Inferior parietal cortex (tissue), 1 donor: ENCODE measurements around the gene RHOC.

Experiments used
- DNase-seq: peaks from one replicate; pipeline ENCODE4 v3.0.0-alpha.2; 2016; ENCODE audit errors: extremely low spot score

Gene RHOC

DNA sequence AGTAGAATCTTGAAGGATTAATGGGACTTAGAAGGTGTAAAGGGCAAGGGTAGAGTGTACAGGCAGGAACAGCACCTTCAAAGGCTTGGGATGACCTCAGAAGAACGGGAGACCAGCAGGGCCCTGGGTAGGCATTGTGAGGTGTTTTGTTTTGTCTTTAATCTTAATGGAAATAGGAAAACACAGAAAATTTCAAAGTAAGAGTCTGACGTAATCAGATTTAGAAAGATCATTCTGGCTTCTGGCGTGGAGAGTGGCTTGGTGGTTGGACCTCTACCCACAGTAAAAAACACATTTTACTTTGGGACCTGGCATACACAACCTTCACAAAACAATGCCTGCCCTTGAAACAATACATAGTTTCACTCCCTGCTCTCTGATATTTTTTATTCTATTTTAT is 28.3 kb downstream of the RHOC start:
- DNase-seq = no peak

DNA sequence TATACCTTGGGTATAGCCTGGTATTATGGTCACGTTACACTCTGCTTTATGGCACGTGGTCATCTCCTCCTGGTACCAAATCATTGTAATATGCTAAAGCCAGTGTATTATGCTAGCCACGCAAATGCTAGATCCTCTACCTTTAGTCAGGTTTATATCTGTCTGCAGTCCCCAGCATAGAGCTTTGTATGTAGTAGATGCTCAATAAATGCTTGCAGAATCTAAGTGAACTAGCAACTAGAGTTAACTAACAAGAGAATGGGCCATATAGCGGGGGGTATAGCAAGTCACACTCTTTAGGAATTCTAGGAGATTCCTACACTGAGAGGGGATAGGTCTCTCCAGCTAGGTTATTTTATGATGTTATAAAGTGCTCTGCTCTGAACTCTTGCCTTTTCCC is 29.4 kb downstream of the RHOC start:
- no peak for DNase-seq

DNA sequence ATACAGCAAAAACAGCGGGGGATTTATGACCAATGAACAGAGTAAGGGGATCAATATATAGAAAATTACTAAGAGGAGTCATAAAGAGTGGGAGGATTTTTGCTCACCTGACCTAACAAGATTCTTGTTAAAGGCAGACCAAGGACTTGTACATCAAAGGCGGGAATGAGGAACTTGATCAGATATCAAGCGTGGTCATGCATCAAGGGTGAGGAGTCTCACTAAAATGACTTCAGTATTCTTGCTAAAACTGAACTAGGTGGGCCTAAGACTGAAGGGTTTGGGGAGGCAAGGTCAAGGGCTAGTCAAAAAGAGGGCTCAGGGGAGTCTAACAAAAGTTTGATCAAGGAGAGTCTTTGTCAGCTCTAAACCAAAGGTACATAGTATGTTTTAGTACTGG is 30.4 kb downstream of the RHOC start:
- DNase-seq = no peak

DNA sequence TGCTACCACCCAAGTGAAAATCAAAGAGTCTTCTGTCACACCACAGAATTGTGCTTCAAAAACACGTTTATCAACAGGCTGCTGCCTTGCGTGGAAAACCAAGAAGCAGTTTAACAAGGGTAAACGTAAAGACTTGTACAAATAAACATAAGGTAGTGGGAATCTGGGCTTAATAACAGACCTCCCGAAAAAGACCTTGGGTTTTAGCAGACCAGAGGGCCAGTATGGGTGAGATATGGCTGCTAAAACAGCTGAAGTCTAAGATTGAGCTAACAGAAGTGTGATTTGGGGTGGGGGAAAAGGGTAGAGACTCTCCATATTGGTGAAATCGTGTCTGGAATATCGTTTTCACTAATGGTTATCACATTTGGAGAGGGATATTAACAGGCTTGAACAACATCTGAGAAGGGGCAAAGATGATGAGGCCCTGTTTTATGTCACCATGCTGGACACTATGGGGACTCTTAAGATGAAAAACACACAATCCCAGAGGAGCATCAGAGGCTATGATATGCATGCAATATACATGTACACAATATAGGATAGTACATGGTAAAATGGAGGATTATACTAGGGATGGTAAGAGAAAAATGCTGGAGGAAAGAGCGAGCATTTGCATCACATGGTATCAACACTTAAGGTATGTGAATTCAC is 31.1 kb downstream of the RHOC start:
- DNase-seq = no peak

DNA sequence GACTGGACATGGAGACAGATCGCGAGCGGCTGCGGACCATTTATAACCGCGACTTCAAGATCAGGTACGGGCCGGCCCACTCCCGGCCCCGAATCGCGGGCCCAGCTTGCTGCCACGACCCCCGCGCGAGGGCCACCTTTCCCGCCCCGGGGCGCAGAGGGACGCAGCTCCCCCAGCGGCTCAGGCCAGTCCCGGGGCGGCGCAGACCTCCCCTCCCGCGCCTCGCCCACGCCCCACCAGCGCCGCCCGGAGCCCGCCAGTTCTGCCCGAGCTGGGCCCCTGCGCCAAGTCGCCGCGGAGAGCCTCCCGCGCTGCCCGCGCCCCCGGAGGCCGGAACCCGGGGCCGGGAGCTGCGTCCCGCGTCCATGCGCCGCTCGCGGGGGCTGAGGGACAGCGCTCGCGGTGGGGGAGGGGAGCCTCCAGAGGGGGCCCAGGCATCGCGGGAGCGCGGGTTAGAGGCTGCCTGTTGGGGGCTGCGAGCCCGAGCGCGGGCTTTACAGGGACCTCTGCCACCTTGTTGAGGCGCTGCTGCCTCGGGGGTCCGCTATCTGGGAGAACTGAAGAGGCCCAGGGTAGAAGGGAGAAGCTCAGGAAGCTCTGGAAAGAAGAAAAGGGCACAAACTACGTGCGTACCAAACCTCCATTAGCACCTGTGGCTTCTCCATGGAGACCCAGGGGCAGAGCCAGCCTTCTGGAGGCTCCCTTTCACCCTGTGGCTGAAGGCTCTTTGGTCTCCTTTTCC is 31.8 kb downstream of the RHOC start:
- no peak for DNase-seq

DNA sequence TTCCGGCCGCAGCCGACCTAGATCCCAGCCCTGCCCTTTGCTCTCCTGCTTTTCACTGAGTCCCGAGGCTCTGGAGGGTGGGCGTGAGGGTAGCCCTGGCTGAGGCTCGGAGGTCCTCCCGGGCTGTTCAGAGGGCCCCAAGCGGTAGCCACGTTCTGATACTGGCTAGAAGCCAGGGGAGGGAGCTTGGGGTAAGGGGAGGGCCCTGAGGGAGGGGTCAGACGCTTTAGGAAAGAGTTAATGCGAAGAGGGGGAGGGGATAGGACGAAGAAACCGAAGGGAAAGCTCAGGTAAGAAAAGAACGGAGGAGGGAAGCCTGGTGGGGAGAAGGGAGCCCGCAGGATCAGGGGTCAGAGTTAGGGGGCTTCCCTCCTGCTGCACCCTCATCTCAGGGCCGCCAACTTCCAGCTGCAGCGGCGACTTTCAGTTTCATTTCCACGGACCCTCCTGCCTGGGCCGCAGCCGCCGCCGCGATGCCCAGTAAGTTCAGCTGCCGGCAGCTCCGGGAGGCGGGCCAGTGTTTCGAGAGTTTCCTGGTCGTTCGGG is 32.4 kb downstream of the RHOC start, which contains the start of gene MOV10:
Gene MOV10, plus strand, starts transcription at position 220 of the 546 bp plus-strand sequence. Its CDS starts 254 bp downstream, at position 474.
- DNase-seq = no peak

DNA sequence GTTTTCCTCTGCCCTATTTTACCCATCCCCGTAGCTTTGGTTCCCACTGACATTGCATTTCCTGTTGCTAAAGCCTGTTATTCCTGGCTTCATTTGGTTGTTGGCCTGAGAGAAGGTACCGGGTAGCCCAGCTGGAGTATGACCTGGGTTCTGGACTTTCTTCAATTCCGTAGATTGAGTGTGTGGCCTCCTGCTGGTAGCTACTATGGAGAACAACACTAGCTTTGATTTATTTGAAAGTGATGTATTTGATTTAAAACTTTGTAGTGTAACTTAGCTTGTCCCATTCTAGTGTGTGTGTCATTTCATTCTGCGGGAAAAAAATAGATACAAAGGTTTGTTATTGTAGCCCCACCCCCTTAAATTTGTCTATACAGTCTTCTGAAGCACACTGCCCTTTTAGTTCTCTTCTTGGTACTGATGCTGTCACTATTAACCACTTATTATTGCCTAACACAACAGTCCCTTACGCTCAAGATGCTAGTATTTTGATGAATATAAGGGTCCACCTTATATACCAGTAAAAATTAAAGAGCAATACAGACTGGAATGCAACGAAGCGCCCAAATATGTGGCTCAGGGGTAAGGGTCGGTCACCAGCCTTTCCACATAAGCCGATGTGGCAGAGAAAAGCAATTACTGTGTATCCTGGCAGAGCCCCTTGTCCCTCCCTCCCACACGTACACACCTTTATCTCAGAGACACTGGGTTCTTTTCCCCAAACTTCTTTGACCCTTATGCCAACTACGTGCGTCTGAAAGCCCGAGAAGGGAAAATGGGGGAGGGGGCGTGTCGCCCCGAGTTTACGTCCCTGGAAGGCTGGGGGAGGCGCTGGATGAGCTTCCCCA is 33.1 kb downstream of the RHOC start:
- DNase-seq = no peak

DNA sequence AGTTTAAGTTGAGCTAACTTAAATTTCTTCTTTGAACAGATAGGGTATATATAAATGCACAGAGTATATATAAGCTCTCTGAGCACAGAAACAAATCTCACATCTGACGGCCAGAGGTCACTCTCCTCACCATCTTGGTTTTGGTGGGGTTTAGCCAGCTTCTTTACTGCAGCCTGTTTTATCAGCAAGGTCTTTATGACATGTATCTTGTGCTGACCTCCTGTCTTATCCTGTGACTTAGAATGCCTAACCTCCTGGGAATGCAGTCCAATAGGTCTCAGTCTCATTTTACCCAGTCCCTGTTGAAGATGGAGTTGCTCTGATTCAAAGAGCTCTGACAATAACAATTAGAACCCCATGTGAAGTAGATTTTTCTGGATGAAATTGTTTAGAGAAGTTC is 34.1 kb downstream of the RHOC start:
- DNase-seq = no peak

DNA sequence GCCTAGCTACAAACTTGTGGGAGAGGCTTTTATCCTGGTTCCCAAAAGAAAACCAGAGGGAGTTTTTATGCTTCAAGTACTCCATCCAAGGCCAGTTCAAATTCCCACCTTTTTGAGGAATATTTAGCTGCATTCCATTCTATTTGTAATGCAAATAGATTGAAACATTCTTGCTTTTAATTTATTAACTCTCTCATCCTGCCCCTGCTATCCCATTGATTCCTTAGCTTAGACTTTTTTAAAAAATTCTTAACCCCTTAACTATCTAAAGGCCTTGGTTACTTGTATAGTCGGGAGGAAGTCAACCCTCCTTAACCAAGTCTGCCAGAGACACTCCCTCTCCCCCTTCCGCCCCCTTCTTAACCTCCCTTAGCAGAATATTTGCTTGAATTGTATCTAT is 34.9 kb downstream of the RHOC start:
- DNase-seq = no peak

DNA sequence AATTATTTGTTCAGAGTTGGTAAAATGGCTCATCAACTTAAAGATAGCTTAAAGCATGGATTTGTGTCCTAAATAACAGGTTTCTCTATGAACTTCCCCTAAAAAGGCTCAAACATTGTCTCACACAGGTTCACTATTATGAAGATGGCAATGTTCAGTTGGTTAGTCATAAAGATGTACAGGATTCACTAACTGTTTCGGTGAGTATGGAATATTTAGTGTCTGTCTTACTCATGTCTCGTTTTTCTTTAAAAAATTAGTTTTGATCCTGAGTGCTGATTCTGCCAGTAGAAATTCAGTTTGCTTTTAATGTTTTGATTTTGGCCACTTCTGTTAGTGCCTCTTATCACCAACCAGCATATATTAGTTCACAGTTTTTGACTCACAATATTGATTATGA is 40.0 kb downstream of the RHOC start:
- no peak for DNase-seq

DNA sequence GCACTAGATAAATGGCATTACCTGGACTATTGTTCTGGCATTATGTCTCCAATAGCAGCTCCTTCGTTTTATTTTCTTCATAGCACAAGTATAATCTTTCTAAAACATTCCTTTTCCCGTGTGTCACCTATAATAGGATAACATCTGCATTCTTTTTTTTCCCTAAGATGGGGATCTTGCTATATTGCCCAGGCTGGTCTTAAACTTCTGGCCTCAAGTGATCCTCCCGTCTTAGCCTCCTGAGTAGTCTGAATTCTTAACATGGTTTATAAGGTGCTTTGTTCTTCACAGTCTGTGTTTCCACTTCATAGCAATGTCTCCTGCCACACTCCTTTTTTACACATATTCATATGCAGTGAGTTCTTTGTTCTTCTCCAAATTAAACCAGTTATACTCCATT is 41.1 kb downstream of the RHOC start:
- no peak for DNase-seq

DNA sequence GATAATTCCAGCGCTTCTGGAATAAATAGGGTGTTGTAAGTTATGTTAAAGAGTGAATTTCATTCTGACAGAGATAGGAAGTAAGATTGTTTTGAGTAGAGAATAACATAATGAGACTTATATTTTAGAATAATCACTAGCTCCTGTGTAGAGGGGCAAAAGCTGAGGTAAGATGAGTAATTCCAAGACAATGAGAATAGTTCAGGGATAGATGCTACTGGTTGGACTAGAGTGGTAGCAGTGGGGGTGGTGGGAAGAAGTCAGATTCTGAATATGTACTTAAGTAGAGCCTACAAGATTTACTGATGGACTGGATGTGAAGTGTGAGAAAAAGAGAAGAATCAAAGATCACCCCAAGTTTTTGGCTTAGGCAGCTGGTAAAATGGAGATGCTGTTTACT is 55.7 kb downstream of the RHOC start:
- no peak for DNase-seq
